Osteoblast (primary cell): ENCODE measurements around the gene CCDC87. TPM values are rescaled to one million over a fixed set of nuclear protein-coding genes. Genes with fewer than 3 reads are reported as not detected.
A peak's percentile ranks its signal among the peaks of the same experiment; 100 is the strongest.

ENCODE experiments used
- DNase-seq: peaks from one replicate; pipeline ENCODE4 v3.0.0; 2011; ENCODE audit warnings: low spot score, mixed read lengths; ENCODE audit not compliant: insufficient read length; ENCODE audit errors: missing footprints
- H2AFZ ChIP-seq: 2 replicates; pipeline ENCODE4 v1.6.0; 2011; ENCODE audit warnings: mild to moderate bottlenecking, low read length
- H3K27ac ChIP-seq: 2 replicates; pipeline ENCODE4 v1.5.1; 2011; ENCODE audit warnings: mild to moderate bottlenecking, low read depth, low read length, moderate library complexity
- H3K27me3 ChIP-seq: 2 replicates; pipeline ENCODE4 v1.6.0; 2012; ENCODE audit warnings: mild to moderate bottlenecking, control low read depth, inconsistent platforms, low read length, moderate library complexity; ENCODE audit not compliant: insufficient read depth
- H3K36me3 ChIP-seq: 2 replicates; pipeline ENCODE4 v1.5.1; 2011; ENCODE audit warnings: mild to moderate bottlenecking, low read length, control low read depth, moderate library complexity; ENCODE audit not compliant: insufficient read depth
- H3K4me1 ChIP-seq: 2 replicates; pipeline ENCODE4 v1.5.1; 2011; ENCODE audit warnings: mild to moderate bottlenecking, low read length, control low read depth, moderate library complexity; ENCODE audit not compliant: insufficient read depth
- H3K4me2 ChIP-seq: 2 replicates; pipeline ENCODE4 v1.6.0; 2011; ENCODE audit warnings: mild to moderate bottlenecking, low read length; ENCODE audit not compliant: insufficient read depth
- H3K4me3 ChIP-seq: fragments of 200-600 bp; sonication (generic); 3 replicates; pipeline ENCODE4 v1.5.1; 2012; ENCODE audit warnings: mild to moderate bottlenecking, low read length, inconsistent platforms; ENCODE audit not compliant: insufficient read depth
- H3K79me2 ChIP-seq: 2 replicates; pipeline ENCODE4 v1.6.0; 2012; ENCODE audit warnings: mild to moderate bottlenecking, low read length, control low read depth, inconsistent platforms; ENCODE audit not compliant: insufficient read depth
- H3K9me3 ChIP-seq: 2 replicates; pipeline ENCODE4 v1.5.1; 2011; ENCODE audit warnings: low read depth, low read length, control low read depth
- H4K20me1 ChIP-seq: 2 replicates; pipeline ENCODE4 v1.6.0; 2012; ENCODE audit warnings: mild to moderate bottlenecking, low read length, control low read depth; ENCODE audit not compliant: insufficient read depth
- CTCF ChIP-seq: IDR thresholded peaks from 2 replicates; pipeline ENCODE4 v1.5.1; 2011; ENCODE audit warnings: mild to moderate bottlenecking, low read depth, low read length, moderate library complexity; ENCODE audit errors: extremely low read depth
- total RNA-seq: library from RNA; depleted of rRNA; stranded (reverse); fragments of >200 nt; gene quantifications from 2 replicates; pipeline ENCODE4 v1.2.3, GENCODE V29; 2012

The CCDC87 gene
- total RNA-seq, 1 donor: 1.1 TPM

DNA sequence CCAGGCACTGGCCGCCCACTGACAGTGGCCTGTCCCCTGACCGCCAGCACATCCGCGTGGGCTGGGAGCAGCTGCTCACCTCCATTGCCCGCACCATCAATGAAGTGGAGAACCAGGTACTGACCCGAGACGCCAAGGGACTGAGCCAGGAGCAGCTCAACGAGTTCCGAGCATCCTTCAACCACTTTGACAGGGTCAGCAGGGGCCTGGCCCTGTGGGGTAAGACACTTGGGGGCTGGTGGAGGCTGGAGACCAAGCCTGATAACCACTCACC, 31.0 kb downstream of the CCDC87 start:
- H3K27ac ChIP-seq: no peak overlapping the region
- no peak overlapping the region for H2AFZ ChIP-seq
- H3K79me2 ChIP-seq: no peaks in the 10 kb centered on the region
- no peaks in the 10 kb centered on the region for H4K20me1 ChIP-seq
- no peaks in the 10 kb centered on the region for H3K9me3 ChIP-seq
- H3K4me2 ChIP-seq: no peak overlapping the region
- no peak for TF ChIP-seq CTCF
- no peak overlapping the region for H3K4me3 ChIP-seq
- peaks cover 31% of the 10 kb centered on the region for H3K27me3 ChIP-seq
- H3K4me1 ChIP-seq: no peaks in the 10 kb centered on the region
- H3K36me3 ChIP-seq: no peaks in the 10 kb centered on the region
- peak; percentile 69 for DNase-seq

DNA sequence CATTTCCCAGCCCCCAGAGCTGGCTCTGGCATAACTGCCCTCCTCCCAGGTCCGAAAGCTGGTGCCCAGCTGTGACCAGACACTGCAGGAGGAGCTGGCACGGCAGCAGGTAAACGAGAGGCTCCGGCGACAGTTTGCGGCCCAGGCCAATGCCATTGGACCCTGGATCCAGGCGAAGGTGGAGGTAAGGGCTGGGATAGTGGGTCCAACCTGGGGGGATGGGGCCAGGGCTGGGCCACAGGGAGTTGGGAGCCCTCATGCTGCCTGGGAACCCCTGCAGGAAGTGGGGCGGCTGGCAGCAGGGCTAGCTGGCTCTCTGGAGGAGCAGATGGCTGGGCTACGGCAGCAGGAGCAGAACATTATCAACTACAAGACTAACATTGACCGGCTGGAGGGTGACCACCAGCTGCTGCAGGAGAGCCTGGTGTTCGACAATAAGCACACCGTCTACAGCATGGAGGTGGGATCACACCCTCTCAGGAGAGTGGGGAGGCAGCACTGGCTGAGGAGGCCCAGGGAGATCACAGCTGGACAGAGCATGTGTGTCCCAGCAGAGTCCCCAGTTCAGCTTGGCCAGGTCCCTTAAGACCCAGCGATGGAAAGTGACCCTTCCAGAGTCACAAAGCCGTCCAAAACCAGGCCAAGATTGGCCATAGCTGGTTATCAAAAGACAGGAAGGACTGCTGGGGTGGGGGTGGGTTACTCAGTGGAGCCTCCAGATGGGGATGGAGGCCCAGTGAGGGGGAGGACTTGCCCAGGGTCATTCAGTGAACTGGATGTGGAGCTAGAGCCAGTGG, 31.5 kb downstream of the CCDC87 start:
- H3K4me3 ChIP-seq: no peak overlapping the region

GRCh38 chr11:66559866-66560676, 32.8 kb downstream of the CCDC87 start:
- no peak overlapping the region for H3K27ac ChIP-seq
- no peak for TF ChIP-seq CTCF
- peaks cover 41% of the 10 kb centered on the region for H3K27me3 ChIP-seq
- no peak overlapping the region for H2AFZ ChIP-seq
- H4K20me1 ChIP-seq: no peaks in the 10 kb centered on the region
- peak; percentile 83 for DNase-seq
- no peaks in the 10 kb centered on the region for H3K79me2 ChIP-seq
- no peaks in the 10 kb centered on the region for H3K4me1 ChIP-seq
- H3K4me2 ChIP-seq: no peak overlapping the region
- no peak overlapping the region for H3K4me3 ChIP-seq
- H3K36me3 ChIP-seq: no peaks in the 10 kb centered on the region
- no peaks in the 10 kb centered on the region for H3K9me3 ChIP-seq

More for the DNA sequence above, 31.5 kb downstream of the CCDC87 start:
- peak; percentile 87 for DNase-seq
- H4K20me1 ChIP-seq: no peaks in the 10 kb centered on the region
- H3K9me3 ChIP-seq: no peaks in the 10 kb centered on the region
- no peak overlapping the region for H2AFZ ChIP-seq
- H3K4me2 ChIP-seq: no peak overlapping the region
- H3K36me3 ChIP-seq: no peaks in the 10 kb centered on the region
- no peaks in the 10 kb centered on the region for H3K79me2 ChIP-seq
- TF ChIP-seq CTCF: no peak
- H3K27me3 ChIP-seq: peaks cover 31% of the 10 kb centered on the region
- H3K4me1 ChIP-seq: no peaks in the 10 kb centered on the region
- H3K27ac ChIP-seq: no peak overlapping the region

GRCh38 chr11:66559142-66559865, 33.6 kb downstream of the CCDC87 start:
- peak; percentile 83 for DNase-seq
- Histone ChIP-seq H3K27me3 (peaks cover 41% of the 10 kb centered on the region), H3K4me2 (no peak overlapping the region), H3K36me3 (no peaks in the 10 kb centered on the region), H3K9me3 (no peaks in the 10 kb centered on the region), H3K4me1 (no peaks in the 10 kb centered on the region), H3K4me3 (no peak overlapping the region), H3K79me2 (no peaks in the 10 kb centered on the region), H4K20me1 (no peaks in the 10 kb centered on the region), H3K27ac (no peak overlapping the region), H2AFZ (no peak overlapping the region)
- TF ChIP-seq CTCF: no peak
